Measurements from ENCODE around the gene MST1.
A peak's percentile ranks its signal among the peaks of the same experiment; 100 is the strongest.

MST1 gene

DNA sequence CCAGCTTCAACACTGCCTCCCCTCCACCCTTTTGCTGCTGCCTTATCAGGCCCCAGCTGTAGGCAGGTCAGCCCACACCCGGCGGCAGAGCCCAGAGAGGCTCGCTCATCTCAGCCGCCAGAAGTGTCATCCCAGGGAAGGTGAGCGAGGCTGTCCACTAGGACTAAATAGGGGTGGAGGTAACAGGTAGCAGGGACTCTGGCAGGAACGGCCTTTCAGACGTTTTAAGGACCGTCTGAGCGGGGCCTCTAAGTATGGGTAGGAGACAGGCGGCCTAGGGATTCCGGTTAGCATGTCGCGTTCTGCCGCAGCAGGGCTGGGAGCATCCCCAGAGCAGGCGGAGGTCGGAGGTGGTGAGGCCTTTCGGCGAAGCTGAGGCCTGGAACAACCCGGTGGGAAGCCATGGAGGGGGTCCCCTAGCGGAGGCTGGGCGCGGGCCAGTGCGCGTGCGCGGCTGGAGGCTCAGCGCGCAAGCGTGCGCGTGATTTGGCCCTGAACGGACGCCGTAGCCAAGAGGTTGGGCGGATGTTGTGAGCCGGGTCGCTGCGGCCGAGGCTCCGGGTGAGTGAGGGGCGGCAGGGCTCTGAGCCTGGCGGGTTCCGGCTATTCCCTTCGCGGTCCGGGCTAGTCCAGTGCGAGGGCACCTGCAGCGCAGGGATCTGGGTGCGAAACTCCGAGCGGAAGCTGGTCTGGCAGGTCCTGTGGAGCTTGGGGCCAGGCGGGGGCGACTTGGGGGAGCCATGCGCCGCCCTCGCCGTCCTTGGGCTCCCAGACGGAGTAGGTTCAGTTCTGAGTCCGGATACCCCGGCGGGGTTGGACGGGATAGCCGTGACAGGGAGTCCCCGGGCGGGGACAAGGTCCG is at the start of gene MST1, which contains the start of gene RNF123:
TSS of gene MST1 (minus strand) at position 429 of the 862 bp plus-strand sequence. CDS start 783 bp downstream, outside the sequence.
TSS of gene RNF123 (plus strand) at position 512 of the 862 bp plus-strand sequence. CDS start 1,609 bp downstream, outside the sequence.
- no peak for DNase-seq

DNA sequence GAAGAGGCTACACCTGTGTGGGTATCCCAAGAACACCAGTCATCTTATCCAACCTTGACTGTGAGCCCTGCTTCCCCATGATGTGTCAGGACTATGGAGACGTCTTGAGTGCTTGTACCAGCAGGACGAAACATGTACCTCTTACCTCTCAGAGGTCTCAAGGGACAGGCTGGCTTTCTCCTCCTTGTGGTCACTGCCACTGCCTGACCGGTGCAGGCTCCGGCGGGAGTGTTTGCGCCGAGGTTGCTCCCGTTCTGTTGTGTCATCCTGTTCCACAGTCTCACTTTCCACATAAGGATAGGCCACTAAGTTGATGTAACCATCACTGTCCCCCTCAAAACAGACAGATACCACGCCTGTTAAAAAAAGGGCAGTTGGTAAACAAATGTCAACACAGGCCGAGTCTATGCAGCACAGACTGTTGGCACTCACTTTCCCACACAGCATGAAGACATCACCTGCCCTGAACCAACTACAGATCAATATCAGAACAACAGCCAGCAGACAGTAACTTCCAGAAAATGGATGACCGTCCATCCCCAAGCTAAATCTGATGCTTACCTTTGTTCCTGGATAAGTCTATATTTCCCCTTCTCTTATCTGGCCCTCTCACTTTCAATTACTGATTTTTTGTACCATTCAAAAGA is 48.9 kb upstream of the MST1 start:
- no peak for DNase-seq

DNA sequence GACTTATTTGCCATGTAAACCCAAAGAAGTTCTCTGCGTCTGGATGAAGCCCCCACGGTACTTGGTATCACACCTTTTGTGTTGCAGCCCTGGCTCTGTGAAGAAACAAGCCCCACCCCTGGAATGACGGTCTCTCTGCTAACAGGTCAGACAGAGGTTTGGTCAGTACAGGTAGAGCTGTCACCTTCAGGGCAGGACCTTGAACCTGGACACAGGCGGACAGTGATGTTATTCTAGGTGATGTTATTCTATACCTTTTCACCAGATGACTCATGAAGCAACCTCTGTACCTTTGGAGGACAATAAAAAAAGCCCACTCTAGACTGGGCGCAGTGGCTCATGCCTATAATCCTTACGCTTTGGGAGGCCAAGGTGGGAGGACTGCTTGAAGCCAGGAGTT is 45.5 kb upstream of the MST1 start:
- DNase-seq = no peak

DNA sequence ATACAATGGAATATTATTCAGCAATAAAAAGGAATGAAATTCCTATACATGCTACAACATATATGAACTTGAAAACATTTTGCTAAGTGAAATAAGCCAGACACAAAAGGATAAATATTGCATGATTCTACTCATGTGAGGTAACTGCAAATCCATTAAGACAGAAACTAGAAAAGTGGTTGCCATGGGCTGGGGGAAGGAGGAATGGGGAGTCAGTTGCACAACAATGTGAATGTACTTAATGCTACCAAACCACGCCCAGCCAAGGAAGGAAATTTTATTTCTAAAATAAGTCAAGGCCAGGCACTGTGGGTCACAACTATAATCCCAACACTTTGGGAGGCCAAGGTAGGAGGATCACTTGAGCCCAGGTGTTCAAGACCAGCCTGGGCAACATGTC is 44.3 kb upstream of the MST1 start:
- DNase-seq = no peak

DNA sequence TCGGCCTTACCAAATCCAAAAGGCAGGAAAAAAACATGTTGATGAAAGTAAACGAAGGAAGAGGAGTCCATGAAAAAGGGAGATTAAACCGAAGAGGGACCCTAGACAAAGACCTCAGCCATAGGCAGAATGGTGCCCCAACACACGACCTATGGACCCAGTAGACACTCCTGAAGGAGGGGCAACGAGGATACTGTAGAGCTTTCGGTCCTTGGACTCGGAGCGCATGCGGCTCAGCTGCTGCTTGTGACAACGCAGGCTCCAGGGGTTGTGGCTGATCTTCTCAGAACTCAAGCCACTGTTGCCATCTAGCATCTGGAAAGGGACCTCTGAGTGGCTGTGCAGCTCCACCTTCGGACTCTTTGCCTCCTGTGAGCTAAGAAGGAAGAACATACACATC is 43.3 kb upstream of the MST1 start:
- DNase-seq = no peak

DNA sequence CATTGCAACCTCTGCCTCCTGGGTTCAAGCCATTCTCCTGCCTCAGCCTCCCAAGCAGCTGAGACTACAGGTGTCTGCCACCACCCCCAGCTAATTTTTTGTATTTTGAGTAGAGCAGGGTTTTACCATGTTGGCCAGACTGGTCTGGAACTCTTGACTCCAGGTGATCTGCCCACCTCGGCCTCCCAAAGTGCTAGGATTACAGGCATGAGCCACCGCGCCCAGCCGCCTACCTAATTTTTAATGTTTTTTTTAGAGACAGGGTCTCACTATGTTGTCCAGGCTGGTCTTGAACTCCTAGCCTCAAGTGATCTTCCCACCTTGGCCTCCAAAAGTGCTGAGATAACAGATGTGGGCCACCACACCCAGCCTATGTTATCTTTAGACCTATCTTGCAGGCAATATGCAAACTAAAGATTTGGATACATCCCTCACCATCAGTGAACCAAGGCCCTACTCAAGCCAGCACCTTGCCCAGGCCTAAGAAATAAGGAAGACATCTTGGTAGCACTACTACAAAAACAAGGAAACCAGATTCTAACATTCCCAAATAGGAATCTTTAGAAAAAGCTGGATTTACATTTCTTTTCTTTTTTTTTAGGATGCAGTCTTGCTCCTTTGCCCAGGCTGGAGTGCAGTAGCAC is 40.8 kb upstream of the MST1 start:
- DNase-seq = no peak

DNA sequence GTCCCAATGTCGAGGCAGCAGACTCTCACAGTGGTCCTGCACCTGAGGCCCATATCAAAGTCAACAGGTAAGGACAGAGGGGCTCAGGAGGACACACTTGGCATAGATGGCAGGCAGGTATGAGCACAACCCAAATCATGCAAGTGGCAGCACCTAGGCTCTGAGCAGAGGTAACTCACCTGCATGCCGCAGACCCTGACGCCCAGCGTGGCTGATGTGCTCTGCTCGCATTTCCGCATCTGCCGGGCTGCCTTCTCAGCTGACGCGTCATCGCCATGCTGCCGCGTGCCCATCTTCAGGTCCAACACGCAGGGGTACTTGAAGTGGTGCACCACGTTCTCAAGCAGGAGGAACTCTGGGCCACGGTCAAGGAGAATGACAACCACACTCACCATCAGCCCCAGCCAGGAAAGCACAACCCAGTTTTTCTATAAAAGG is 38.7 kb upstream of the MST1 start:
- no peak for DNase-seq

DNA sequence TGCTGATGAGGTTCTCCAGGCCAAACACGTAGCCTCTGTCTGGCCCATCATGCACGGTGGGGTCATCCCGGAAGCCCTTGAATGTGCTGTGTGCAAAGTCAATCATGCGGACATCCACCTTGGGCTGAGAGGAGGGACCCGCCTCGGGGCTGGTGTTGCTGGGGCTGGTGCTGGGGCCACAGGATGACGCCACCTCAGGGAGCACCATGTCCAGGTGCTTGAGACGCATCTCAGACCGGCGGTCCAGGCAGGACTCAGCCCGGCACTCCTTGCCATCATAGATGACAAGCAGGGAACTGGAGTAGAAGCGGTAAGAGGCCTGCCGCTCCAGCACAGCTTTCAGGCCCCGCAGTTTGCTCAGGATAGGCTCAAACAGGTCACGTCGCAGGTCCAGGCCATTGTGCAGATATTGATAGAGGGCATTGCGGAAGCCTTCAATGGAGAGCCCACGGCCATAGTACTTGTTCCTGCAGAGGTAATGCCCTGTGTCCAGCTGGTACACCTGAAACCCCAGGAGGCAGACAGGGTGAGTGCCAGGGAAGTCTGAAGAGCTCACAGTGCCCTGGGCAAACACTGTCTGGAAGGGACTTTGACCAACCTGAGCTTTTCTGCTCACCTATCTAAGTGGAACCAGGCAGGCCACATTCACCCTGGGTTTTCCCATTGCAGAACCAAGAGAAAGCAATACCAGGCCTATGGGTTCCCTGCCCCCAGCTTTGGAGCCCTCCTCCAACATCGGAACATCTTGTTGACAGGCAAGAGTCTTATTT is 38.1 kb upstream of the MST1 start:
- no peak for DNase-seq

DNA sequence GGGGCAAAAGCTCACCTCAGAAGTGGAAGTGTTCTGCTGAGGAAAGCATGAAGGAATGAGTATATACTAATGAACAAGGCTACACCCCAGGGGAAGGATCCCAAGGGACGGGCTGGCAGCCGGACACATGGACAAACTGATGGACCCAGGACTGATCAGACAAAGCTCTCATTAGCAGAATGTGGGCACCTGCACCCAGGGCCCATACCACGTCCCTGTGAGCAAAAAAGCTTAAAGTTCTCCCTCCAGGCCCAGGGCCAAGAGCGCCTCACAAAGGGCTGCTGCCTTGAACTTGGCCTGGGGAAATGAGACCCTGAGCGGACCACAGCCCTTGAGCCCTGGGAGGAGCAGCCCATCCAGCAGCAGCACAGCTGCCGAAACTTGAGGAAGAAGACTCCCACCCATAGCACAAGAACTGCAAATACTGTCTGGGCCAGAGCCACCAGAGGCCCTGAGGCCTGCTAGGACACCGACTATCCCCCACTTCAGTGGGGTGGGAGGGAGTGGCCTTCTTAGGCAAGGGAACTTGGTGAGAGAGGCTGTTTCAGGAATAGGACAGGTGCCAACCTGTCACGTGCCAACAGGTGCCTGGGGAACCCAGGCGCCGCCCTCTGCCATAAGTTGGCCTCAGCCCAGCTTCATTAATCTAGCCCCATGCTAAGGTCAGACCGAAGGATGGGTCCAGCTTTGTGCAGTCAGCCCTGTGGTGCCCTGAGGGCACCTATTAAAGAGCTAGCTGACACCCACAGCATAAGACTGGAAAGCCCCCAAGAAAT is 36.8 kb upstream of the MST1 start:
- DNase-seq = no peak

DNA sequence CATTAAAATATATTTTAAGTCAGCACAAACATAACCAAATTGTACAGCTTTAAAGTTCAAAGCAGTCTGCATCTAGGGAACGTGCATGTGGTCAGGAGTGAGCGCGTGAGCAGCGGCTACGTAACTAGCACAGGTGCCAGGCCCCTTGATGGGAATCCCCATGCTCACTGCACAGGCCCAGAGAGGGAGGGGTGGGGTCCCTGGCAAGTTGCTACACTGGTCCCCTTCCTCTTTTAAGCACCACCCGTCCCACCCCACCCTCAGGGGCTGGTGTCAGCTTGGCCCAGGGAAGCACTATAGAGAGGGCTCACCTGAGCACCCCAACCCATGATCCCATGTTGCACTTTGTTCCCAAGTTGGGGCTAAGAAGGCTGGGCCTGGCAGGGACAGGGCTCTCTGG is 35.3 kb upstream of the MST1 start:
- no peak for DNase-seq

DNA sequence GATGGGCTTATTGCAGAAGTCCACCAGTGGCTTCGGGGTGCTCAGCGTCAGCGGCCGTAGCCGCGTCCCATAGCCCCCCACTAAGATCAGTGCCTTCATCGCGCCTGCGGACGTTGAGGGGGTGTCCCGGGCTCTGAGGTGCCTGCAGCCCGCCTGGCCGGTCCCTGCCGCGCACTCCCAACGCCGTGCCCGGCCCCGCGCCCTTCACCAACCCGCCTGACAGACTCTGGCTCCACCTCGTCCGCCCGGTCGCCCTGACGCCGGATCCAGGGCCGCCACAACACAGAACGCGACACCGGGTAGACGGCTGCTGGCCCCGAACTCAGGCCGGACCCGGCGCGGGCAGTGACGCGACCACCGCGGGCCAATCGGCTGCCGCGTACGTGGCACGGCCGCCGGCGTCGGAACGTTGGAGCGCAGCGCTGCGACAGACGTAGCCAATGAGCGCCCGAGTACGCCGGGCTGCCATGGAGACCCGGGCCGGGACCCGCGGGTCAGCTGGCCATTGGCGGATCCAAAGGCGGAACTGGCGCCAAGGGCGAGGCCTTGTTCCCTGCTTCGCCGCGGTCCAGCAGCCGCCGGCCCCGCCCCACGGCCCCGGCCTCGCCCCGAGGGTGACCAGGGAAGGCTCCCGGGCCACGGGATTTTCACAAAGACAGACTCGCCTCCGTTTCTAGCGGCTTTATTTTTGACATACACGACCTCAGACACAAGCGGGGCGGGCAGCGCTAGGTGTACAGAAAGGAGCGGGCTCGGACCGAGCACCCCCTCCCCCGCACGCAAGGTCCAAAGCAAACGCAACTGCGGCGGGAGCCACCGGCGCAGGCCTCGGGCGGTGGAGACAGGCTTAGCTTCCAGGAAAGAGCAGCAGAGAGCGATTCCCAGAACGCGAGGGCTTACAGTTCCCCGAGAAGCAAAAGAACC is 34.6 kb upstream of the MST1 start, which contains the start of gene GMPPB:
TSS of gene GMPPB (minus strand) at position 324 of the 924 bp plus-strand sequence. CDS start at position 99, 225 bp downstream.
- peak; percentile 70 for DNase-seq

DNA sequence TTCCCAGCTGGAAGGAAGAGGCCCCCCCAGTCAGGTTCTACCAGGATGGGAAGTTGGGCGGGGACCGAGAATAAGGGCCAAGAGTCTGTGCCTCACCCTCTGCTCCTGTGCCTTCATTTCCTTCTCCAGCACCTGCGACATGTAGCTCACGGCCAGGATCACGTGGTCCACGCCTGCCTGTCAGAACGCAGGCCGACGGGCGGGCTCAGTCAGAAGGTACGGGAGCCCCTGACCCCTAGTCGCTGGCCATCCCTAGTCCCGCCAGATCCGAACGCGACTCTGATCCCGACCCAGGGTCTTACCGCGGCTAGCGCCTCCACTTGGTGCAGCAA is 34.0 kb upstream of the MST1 start:
- DNase-seq = no peak

DNA sequence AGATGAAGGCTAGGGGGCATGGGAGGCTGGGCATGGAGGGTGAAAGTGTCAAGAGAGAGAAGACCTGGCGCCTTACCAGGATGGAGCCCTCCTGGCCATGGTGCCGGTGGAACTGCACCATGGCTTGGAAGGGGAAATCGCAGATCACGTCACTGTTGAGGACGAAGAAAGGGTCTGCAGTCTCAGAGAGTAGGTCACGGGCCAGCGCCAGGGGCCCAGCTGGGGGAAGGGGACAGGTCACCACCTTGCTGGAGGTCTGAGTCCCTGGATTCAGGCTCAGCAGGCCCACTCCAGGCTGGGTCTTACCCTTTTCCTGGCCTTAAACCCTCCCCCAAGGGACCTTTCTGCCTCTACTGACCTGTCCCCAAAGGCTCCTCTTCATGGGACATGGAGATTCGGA is 33.6 kb upstream of the MST1 start:
- no peak for DNase-seq

DNA sequence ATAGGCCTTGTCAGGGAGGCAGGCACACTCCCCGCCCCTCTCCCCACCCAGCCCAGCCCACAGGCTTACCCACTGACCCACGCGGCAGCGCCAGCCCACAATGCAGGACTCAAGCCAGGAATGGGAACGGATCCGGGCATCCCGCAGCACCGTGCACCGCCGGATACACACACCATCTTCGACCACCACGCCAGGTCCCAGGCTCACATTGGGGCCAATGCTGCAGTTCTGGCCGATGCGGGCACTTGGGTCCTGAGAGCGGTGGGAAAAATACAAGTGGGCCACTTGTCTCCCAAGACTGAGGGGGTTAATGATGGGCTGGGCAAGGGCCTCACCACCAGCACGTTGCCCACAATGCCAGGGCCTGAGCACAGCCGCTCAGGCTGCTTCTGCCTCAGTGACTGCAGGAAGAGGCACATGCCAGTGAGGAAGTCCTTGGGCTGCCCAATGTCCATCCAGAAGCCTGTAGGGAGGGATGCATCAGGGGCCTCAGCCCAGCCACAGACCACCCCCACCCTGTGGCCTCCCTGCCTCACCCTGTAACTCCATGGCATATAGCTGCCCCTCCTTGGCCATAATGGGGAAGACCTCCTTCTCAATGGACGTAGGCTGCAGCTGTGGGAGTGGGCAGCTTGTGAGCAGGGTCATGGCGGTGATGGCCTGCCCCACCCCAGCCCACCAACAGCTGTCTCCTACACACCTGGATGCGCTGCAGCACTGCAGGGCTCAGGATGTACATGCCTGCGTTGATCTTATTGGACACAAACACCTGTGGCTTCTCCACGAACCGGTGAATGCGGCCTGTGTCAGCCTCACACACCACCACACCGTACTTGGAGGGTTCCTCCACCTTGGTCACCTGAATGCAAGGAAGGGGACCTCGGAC is 32.9 kb upstream of the MST1 start:
- DNase-seq = no peak

DNA sequence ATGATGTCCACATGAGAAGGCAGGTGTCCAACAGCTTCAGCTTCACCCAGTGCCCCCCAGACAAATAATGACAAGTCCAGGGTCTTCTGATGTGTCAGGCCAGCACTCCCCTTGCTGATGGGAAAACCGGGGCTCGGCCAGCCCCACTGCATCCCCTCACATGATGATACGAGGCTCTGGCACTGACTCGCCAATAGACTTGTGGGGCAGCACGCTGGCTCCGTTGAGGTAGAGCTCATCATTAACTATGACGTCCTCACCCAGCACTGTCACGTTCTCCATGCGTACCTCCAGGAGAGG is 32.3 kb upstream of the MST1 start:
- DNase-seq = no peak

DNA sequence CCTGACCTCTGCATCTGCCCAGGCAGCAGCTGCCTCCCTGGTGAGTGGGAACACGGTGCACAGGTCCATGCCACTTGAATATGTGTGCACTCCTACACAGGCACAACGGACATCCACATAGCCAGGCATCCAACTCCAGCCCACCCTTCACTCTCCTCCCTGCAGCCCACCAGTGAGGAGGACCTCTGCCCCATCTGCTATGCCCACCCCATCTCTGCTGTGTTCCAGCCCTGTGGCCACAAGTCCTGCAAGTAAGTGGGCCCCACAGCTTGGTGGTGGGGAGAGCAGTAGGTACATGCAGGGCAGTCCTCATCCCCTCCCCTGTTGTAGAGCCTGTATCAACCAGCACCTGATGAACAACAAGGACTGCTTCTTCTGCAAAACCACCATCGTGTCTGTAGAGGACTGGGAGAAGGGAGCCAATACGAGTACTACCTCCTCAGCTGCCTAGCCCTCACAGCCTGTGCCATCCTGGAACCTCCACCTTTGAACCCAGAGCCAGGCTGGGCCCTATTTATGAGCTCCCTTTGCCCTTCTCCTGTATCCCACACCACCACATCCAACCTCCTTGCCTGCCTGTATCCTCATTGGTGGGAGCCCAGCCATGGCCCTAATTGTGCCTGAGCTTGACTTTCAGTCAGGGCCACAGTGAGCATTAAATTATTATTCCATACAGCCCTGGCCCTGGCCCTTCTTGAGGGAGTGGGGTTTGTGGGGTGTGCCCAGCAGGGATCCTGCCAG is 31.8 kb upstream of the MST1 start:
- no peak for DNase-seq

DNA sequence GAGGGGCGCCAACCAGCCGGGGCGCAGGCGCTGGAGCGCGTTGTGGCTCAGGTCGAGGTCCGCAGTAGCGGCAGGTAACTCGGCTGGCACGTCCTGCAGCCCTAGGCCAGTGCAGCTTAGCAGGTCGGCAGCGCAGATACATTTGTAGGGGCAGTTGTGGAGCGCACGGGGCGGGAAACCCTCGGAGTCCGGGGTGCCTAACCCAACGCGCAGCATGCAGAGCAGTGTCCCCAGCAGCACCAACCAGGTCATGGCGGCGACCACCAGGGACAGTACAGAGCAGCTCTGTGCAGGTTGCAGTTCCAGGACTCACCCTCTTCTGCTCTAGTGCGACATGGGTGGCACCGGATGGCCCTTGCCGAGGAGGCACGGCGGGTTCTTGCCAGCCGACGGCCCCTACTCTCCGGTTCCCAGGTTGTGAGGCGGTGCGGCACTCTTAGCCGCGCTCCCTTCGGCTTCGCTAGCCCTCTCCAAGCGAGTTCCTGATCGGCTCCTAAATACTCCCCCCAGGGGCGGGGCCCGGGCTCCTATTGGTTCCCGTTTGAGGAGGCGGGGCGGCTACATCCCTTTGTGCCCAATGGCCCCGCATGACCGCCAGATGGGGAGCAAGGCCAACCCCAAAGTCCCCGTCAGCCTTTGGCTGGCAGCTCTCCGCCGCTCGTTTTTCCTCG is 30.1 kb upstream of the MST1 start, which contains the start of gene AMIGO3:
TSS of gene AMIGO3 (minus strand) at position 471 of the 671 bp plus-strand sequence. CDS start at position 252, 219 bp downstream.
- DNase-seq = peak; percentile 86

DNA sequence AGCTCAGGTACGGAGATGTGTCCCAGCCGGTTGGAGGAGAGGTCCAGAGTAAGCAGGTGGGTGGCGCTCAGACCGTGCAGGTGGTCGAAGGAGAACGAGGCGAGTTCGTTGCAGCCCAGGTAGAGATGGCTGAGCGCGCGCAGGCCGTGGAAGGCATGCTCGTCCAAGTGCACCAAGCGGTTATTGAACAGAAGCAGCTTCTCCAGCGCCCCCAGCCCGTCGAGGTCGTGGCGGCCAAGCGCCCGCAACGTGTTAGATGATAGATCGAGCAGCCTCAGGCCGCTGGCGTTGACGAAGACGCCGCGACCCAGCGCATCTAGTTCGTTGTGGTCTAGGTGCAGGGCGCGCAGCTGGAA is 29.6 kb upstream of the MST1 start:
- no peak for DNase-seq

Data from NCI-H2171 (cell line).